GM12892 (cell line): ENCODE measurements around the gene ANAPC2.

ENCODE experiments used
- POLR2A ChIP-seq: IDR thresholded peaks from 2 replicates; pipeline ENCODE4 v1.6.1; 2011; ENCODE audit warnings: low read depth, low read length, control low read depth
- POLR2AphosphoS5 ChIP-seq: IDR thresholded peaks from 2 replicates; pipeline ENCODE4 v1.6.1; 2011; ENCODE audit warnings: low read depth, low read length, control low read depth

- TF ChIP-seq POLR2A: no peak
- no peak for TF ChIP-seq POLR2AphosphoS5
Measured at GRCh38 chr9:137215196-137215986, 27.0 kb upstream of the ANAPC2 start.
